ENCODE measurements around the gene CFAP119.

The CFAP119 gene

DNA sequence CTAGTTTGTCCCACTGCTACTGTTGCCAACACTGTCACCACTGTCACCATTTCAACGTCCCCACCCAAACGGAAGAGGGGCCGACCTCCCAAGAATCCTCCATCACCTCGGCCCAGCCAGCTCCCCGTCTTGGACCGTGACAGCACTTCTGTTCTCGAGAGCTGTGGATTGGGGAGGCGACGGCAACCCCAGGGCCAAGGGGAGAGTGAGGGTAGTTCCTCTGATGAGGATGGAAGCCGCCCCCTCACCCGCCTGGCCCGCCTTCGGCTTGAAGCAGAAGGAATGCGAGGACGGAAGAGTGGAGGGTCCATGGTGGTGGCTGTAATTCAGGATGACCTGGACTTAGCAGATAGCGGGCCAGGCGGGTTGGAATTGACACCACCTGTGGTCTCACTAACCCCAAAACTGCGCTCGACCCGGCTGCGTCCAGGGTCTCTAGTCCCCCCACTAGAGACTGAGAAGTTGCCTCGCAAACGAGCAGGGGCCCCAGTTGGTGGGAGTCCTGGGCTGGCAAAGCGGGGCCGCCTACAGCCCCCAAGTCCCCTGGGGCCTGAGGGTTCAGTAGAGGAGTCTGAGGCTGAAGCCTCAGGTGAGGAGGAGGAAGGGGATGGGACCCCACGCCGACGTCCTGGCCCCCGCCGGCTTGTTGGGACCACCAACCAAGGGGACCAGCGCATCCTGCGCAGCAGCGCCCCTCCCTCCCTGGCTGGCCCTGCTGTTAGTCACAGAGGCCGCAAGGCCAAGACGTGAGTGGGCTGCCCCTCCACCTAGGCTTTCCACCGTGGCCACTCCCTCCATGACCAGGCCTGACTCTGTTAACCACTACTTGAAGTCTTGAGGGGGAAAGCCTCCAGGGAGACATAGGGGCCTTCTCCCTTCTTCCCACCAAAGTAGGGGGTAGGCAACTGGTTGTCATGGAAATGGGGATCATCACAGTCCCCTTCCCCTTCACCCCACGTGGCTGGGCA is 22.6 kb downstream of the CFAP119 start:
- no peak for DNase-seq

DNA sequence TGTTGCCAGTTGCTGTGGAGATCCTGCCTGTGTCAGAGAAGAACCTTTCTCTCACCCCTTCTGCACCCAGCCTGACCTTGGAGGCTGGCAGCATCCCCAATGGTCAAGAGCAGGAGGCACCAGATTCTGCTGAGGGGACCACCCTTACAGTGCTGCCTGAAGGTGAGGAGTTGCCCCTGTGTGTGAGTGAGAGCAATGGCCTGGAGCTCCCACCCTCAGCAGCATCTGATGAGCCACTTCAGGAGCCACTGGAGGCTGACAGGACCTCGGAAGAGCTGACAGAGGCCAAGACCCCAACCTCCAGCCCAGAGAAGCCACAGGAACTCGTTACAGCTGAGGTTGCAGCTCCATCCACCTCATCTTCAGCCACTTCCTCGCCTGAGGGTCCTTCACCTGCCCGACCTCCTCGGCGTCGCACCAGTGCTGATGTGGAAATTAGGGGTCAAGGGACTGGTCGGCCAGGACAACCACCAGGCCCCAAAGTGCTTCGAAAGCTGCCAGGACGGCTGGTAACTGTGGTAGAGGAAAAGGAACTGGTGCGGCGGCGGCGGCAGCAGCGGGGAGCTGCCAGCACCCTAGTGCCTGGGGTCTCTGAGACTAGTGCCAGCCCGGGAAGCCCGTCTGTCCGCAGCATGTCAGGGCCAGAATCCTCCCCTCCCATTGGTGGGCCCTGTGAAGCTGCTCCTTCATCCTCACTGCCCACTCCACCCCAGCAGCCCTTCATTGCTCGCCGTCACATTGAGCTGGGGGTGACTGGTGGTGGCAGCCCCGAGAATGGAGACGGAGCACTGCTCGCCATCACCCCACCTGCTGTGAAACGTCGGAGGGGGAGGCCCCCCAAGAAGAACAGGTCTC is 23.8 kb downstream of the CFAP119 start:
- no peak for DNase-seq

DNA sequence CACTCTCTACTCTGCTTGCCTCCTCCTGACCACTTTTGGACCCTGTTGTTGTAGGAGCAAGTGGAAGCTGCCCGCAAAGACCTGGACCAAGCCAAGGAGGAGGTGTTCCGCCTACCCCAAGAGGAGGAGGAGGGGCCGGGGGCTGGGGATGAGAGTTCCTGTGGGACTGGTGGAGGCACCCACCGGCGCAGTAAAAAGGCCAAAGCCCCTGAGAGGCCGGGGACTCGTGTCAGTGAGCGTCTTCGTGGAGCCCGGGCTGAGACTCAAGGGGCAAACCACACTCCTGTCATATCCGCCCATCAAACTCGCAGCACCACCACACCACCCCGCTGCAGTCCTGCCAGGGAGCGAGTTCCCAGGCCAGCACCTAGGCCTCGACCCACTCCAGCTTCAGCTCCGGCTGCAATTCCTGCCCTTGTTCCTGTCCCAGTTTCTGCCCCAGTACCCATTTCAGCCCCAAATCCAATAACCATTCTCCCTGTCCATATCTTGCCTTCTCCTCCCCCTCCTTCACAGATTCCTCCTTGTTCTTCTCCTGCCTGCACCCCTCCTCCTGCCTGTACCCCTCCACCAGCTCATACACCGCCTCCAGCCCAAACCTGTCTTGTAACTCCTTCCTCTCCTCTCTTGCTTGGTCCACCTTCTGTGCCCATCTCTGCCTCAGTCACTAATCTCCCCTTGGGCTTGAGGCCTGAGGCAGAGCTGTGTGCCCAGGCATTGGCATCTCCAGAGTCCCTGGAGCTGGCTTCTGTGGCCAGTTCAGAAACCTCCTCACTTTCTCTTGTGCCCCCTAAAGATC is 24.7 kb downstream of the CFAP119 start:
- DNase-seq, result no peak

DNA sequence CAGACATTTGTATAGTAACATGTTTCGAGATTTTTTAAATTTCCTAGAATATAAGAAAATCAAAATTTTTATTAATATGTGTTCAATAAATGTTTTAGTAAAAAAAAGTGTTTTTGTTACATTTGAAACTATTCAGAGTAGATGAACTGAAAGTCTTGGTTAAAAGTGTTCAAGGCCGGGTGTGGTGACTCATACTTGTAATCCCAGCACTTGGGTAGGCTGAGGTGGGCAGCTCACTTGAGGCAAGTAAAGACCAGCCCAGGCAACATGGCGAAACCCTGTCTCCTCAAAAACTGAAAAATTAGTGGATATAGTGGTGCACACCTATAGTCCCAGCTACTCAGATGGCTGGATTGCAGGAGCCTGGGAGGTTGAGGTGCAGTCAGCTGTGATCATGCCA is 30.5 kb downstream of the CFAP119 start:
- no peak for DNase-seq

DNA sequence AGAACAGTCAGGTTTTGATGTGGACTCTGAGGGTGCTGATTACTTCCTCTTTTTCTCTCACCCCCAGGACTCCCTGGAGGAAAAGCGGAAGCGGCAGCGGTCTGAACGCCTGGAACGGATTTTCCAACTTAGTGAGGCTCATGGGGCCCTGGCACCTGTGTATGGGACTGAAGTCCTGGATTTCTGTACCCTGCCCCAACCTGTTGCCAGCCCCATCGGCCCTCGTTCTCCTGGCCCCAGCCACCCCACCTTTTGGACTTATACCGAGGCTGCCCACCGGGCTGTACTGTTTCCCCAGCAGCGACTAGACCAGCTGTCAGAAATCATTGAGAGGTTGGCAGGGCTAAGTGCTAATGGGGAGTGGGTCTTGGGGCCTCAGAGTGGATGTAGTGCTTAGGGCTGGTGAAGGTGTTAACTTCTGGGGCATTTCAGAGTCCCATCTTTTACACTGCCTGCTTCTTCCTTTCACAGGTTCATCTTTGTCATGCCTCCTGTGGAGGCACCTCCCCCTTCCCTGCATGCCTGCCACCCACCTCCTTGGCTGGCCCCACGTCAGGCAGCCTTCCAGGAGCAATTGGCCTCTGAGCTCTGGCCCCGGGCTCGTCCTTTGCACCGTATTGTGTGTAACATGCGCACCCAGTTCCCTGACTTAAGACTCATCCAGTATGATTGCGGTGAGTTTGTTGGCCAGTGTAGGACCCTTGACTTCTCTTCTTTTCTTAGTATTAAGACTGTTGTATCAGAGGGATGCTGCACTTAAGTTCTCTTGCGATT is 32.8 kb downstream of the CFAP119 start:
- DNase-seq, result no peak

DNA sequence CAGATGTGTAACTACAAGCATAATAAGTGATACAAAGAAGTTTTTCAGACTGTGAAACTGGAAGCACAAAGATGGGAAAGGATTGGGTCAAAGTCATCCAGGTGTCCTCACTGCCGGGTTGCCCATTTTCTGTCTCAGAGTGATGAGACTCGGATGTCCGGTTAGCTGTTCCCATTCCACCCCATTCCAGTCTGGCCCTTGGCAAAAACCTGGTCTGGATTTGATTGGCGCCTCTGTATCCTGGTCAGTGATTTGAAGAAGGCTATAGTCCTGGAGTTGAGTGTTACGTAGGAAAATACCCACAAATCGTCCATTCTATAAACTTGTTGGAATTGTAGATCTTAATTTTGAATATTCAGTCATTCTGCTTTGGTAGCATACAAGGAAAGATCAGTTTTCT is 33.5 kb downstream of the CFAP119 start:
- no peak for DNase-seq

DNA sequence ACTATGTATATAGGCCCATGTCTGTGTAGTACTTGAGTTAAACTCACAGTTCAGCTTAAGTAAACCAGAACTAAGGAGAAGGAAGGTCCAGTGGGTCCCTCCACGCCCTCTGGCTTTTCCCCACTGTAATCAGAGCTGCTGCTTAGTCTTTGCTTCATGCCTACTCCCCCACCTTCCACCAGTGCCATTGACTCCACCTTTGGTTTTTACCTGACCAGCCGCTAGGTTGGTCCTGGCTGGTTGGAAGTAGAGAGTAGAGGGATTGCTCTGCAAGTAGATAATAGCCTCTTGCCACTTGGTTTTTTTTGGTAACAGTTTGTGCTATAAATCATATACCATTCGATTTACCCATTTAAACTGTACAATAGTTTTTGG is 36.5 kb downstream of the CFAP119 start:
- DNase-seq, result no peak

DNA sequence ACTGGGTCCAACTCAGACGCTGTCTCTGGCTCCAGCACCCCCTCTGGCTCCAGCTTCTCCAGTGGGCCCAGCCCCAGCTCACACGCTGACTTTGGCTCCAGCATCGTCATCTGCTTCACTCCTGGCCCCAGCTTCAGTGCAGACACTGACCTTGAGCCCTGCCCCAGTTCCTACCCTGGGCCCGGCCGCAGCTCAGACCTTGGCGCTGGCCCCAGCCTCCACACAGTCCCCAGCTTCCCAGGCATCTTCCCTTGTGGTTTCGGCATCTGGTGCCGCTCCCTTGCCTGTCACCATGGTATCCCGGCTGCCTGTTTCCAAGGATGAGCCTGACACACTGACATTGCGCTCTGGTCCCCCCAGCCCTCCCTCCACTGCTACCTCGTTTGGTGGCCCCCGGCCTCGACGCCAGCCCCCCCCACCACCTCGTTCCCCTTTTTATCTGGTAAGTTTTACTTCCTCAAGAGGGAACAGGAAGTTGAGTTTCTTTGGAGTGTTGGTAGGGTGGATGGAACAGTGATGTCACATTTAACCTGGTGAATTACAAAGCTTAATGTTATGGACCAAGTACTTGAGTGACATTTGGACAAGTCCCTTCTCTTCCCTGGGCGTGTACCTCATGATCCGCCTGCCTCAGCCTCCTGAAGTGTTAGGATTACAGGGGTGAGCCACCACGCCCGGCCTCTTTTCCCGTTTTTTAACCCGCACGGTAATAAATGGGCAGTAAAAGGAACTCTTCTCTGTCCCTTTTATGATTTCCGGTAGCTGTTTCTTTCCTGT is 37.0 kb downstream of the CFAP119 start:
- no peak for DNase-seq

DNA sequence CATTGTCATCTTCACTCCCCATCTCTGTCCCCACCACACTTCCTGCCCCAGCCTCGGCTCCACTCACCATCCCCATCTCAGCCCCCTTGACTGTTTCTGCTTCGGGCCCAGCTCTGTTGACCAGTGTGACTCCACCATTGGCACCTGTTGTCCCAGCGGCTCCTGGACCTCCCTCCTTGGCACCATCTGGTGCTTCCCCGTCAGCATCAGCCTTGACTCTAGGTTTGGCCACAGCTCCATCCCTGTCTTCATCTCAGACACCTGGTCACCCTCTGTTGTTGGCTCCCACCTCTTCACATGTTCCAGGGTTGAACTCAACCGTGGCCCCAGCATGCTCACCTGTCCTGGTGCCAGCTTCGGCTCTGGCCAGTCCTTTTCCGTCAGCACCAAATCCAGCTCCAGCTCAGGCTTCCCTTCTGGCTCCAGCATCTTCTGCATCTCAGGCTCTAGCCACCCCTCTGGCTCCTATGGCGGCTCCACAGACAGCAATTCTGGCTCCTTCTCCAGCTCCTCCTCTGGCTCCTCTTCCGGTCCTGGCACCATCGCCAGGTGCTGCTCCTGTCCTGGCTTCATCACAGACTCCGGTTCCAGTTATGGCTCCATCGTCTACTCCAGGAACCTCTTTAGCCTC is 38.0 kb downstream of the CFAP119 start:
- DNase-seq, result no peak

DNA sequence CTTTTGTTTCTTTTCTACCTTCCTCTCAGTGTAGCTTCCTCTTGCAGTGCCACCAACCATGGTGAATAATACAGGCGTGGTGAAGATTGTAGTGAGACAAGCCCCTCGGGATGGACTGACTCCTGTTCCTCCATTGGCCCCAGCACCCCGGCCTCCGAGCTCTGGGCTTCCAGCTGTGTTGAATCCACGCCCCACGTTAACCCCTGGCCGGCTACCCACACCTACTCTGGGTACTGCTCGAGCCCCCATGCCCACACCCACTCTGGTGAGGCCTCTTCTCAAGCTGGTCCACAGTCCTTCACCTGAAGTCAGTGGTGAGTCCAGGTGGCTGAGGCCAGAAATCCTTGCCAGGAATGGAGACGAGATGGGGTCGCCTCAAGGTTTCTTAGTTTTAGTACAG is 38.9 kb downstream of the CFAP119 start:
- no peak for DNase-seq

DNA sequence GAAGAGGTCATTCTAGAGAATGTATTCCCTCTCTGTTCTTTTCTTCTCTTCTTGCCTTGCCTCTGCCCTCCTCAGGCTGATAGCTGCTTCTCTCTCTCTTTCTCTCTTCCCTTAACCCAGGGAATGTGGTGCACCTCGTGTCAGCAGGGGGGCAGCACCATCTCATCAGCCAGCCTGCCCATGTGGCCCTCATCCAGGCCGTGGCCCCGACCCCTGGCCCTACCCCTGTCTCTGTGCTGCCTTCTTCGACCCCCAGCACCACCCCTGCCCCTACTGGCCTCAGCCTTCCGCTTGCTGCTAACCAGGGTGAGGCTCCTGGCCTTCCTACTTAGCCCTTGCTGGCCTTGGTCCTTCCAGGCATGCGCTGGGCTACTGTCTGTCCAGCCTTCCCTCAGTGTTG is 39.4 kb downstream of the CFAP119 start:
- no peak for DNase-seq

DNA sequence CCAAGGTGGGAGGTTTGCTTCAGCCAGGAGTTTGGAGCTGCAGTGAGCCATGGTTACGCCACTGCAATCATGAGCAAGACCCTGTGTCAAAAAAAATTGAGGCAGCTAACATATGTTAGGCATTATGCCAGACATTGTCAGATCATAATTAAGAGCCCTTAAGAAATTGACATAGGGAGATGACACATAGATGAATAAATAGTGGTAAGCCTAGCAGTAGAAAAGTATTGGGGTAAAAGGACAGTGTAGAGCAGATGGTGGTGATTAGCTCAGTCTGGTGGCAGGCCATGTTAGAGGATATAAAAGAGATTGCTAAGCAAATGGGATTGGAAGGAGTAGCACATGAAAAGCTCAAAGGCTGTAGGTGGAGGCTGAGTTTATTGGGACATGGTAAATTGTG is 40.3 kb downstream of the CFAP119 start:
- peak; percentile 73 for DNase-seq

DNA sequence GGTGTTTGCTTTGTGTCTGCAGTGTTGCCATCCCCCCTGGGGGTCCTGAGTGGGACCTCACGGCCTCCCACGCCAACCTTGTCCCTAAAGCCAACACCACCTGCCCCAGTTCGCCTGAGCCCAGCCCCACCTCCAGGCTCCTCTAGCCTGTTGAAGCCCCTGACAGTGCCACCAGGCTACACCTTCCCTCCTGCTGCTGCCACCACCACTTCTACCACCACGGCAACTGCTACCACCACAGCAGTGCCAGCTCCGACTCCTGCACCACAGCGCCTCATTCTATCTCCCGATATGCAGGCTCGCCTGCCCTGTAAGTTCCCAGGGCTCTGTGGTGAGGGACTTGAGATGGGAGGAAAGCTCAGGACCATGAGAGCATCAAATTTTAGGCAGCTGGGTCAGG is 40.7 kb downstream of the CFAP119 start:
- DNase-seq, result no peak

DNA sequence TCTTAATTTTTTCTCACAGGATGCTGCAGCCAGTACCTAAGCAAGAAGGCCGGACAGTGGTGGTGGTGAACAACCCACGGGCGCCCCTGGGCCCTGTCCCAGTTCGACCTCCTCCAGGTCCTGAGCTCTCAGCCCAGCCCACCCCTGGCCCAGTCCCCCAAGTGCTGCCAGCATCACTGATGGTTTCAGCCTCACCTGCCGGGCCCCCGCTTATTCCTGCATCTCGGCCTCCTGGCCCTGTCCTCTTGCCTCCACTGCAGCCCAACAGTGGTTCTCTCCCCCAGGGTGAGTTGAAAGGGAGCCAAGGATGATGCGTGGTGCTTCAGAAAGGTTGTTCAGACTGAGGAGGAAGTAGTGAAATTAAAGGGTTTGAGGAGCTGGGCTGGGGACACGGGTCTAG is 41.2 kb downstream of the CFAP119 start:
- DNase-seq, result peak; percentile 12

DNA sequence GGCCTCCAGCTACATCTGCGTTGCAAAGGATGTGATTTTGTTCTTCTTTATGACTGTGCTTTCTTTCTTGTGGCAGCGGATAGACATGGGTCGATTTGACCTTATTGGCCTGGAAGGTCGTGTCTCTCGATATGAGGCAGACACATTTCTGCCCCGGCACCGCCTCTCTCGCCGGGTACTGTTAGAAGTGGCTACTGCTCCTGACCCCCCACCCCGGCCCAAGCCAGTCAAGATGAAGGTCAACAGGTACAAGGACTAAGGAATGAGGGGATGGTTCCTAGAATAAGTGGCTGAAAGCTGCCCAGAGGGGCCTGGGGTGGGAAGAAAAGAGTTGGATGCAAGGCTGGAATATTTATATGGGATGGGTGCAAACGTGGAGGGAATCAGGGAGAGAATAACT is 41.8 kb downstream of the CFAP119 start:
- no peak for DNase-seq

DNA sequence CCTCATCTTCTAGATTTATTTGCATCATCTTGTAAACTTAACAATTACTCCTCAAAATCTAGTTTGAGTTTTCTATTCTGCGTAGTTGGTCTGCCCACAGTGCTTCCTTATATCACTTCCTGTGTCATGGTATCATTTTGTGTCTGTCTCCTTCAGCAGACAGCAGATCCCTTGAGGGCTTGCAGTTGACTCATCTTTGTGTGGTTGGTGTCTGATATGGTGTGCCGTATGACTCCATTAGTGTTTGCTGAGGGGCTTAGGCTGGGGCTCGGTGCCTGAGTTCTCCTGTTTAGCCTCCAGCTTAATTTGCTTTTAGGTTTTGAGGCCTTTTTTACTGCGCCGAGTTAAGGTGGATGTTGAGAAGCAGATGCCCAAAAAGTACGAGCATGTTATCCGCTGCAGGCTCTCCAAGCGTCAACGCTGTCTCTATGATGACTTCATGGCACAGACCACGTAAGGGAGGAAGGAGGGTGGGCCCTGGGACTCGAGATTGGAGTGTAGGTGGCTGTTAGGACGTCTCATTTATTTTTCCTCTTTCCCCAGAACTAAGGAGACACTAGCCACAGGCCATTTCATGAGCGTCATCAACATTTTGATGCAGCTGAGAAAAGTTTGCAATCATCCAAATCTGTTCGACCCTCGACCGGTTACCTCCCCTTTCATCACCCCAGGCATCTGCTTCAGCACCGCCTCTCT is 46.0 kb downstream of the CFAP119 start:
- DNase-seq, result no peak

DNA sequence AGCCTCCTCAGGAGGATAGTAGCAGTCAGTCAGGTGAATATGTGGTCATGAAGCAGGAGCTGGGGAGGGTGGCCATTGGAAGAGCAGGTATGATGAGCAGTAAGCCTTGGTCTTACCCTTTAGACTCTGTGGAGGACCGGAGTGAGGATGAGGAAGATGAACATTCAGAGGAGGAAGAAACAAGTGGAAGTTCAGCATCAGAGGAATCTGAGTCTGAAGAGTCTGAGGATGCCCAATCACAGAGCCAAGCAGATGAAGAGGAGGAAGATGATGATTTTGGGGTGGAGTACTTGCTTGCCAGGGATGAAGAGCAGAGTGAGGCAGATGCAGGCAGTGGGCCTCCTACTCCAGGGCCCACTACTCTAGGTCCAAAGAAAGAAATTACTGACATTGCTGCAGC is 50.1 kb downstream of the CFAP119 start:
- no peak for DNase-seq

DNA sequence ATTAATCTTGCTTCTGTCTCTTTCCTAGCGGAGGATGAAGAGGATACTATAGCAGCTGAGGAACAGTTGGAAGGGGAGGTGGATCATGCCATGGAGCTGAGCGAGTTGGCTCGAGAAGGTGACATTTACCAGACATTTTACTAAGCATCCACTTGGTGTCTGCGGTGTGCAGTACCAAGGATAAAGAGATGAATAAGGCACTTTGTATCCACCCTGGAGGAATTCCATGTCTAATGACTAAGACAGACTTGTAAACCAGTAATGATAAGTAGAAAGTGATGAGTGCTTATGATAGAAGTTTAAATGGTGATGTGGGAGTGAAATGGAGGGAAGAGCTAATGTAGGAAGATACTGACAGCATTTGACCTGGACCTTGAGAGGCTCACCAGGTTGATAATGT is 50.9 kb downstream of the CFAP119 start:
- no peak for DNase-seq
